GM21723 (cell line): Measurements from ENCODE around the gene SDK1.

ENCODE experiments used
- ATAC-seq: cut with Tn5 transposase; IDR thresholded peaks from one replicate; pipeline ENCODE4 v1.9.1; 2021; ENCODE audit warnings: mild to moderate bottlenecking, moderate library complexity; ENCODE audit not compliant: unreplicated experiment

Gene SDK1

GRCh38 chr7:3861386-3861785 is 560.3 kb downstream of the SDK1 start:
- no peak for ATAC-seq

GRCh38 chr7:3861941-3862340 is 560.9 kb downstream of the SDK1 start:
- ATAC-seq = no peak

- no peak for ATAC-seq
Measured at GRCh38 chr7:3862774-3863173, 561.7 kb downstream of the SDK1 start.

GRCh38 chr7:3866277-3866676 is 565.2 kb downstream of the SDK1 start:
- no peak for ATAC-seq

GRCh38 chr7:3867863-3868262 is 566.8 kb downstream of the SDK1 start:
- no peak for ATAC-seq

GRCh38 chr7:3879355-3880075 is 578.5 kb downstream of the SDK1 start:
- ATAC-seq = no peak

GRCh38 chr7:3880228-3880987 is 579.4 kb downstream of the SDK1 start:
- ATAC-seq = no peak

GRCh38 chr7:3882782-3883181 is 581.7 kb downstream of the SDK1 start:
- ATAC-seq = no peak

GRCh38 chr7:3884543-3884942 is 583.5 kb downstream of the SDK1 start:
- no peak for ATAC-seq

GRCh38 chr7:3887096-3887690 is 586.1 kb downstream of the SDK1 start:
- no peak for ATAC-seq

GRCh38 chr7:3888096-3888495 is 587.0 kb downstream of the SDK1 start:
- no peak for ATAC-seq

GRCh38 chr7:3892157-3892556 is 591.1 kb downstream of the SDK1 start:
- no peak for ATAC-seq

- no peak for ATAC-seq
Measured at GRCh38 chr7:3892686-3893085, 591.6 kb downstream of the SDK1 start.

GRCh38 chr7:3893151-3893788 is 592.2 kb downstream of the SDK1 start:
- ATAC-seq = no peak

- no peak for ATAC-seq
Measured at GRCh38 chr7:3893789-3894153, 592.7 kb downstream of the SDK1 start.

GRCh38 chr7:3895341-3896116 is 594.5 kb downstream of the SDK1 start:
- no peak for ATAC-seq

GRCh38 chr7:3896169-3896765 is 595.2 kb downstream of the SDK1 start:
- no peak for ATAC-seq

GRCh38 chr7:3897430-3898372 is 596.6 kb downstream of the SDK1 start:
- ATAC-seq = no peak

GRCh38 chr7:3899559-3899991 is 598.5 kb downstream of the SDK1 start:
- ATAC-seq = no peak
